GM23338 (cell line): ENCODE data around the gene CYB561D2. TPM values are rescaled to one million over a fixed set of nuclear protein-coding genes. Genes with fewer than 3 reads are reported as not detected.

Experiments used
- ATAC-seq: fragments of 200-7000 bp; cut with Tn5 transposase; 3 replicates; pipeline ENCODE4 v1.9.1; 2020
- DNase-seq: peaks from one replicate; pipeline ENCODE4 v3.0.0-alpha.2; 2015; ENCODE audit warnings: low spot score
- H2AFZ ChIP-seq: fragments of 200-600 bp; sonication (generic); 2 replicates; pipeline ENCODE4 v1.8.0; 2016; ENCODE audit warnings: antibody characterized with exemption, mild to moderate bottlenecking, moderate library complexity
- H3F3A ChIP-seq: fragments of 200-600 bp; sonication (generic); replicated peaks from 2 replicates; pipeline ENCODE4 v1.8.0; 2017; ENCODE audit warnings: antibody characterized with exemption, mixed run types, low read depth
- H3K27ac ChIP-seq: fragments of 200-600 bp; sonication (generic); 2 replicates; pipeline ENCODE4 v1.6.1; 2016; ENCODE audit warnings: low read depth
- H3K27me3 ChIP-seq: fragments of 200-600 bp; sonication (generic); 2 replicates; pipeline ENCODE4 v1.8.0; 2016; ENCODE audit warnings: mild to moderate bottlenecking, mixed run types, moderate library complexity; ENCODE audit not compliant: insufficient read depth
- H3K36me3 ChIP-seq: fragments of 200-600 bp; sonication (generic); 2 replicates; pipeline ENCODE4 v1.8.0; 2016; ENCODE audit warnings: mild to moderate bottlenecking; ENCODE audit not compliant: insufficient read depth
- H3K4me1 ChIP-seq: fragments of 200-600 bp; sonication (generic); 2 replicates; pipeline ENCODE4 v1.8.0; 2016; ENCODE audit warnings: mild to moderate bottlenecking, moderate library complexity; ENCODE audit not compliant: insufficient read depth
- H3K4me2 ChIP-seq: fragments of 200-600 bp; sonication (generic); 2 replicates; pipeline ENCODE4 v1.7.1; 2017; ENCODE audit warnings: mixed run types
- H3K4me3 ChIP-seq: fragments of 200-600 bp; sonication (generic); 2 replicates; pipeline ENCODE4 v1.6.1; 2016; ENCODE audit warnings: mixed run types
- H3K79me2 ChIP-seq: fragments of 200-600 bp; sonication (generic); replicated peaks from 2 replicates; pipeline ENCODE4 v1.8.0; 2017; ENCODE audit warnings: mild to moderate bottlenecking; ENCODE audit not compliant: insufficient read depth
- H3K9me2 ChIP-seq: fragments of 200-600 bp; sonication (generic); 2 replicates; pipeline ENCODE4 v1.8.0; 2017; ENCODE audit not compliant: insufficient read depth
- H4K20me1 ChIP-seq: fragments of 200-600 bp; sonication (generic); replicated peaks from 2 replicates; pipeline ENCODE4 v1.8.0; 2017; ENCODE audit warnings: mild to moderate bottlenecking; ENCODE audit not compliant: insufficient read depth
- H3K27ac Mint-ChIP-seq: 2 replicates; pipeline ENCODE4 v1.8.0; 2020; ENCODE audit warnings: inconsistent platforms, mild to moderate bottlenecking, moderate library complexity, mixed read lengths
- H3K27me3 Mint-ChIP-seq: 3 replicates; pipeline ENCODE4 v1.8.0; 2022; ENCODE audit warnings: low read depth, mild to moderate bottlenecking, moderate library complexity, mixed read lengths, inconsistent platforms; ENCODE audit not compliant: insufficient read depth, poor library complexity
- H3K36me3 Mint-ChIP-seq: 3 replicates; pipeline ENCODE4 v1.8.0; 2021; ENCODE audit warnings: low read depth, mild to moderate bottlenecking, inconsistent platforms, moderate library complexity, mixed read lengths
- H3K4me1 Mint-ChIP-seq: 3 replicates; pipeline ENCODE4 v1.8.0; 2020; ENCODE audit warnings: mild to moderate bottlenecking, inconsistent platforms, mixed read lengths
- H3K4me3 Mint-ChIP-seq: 3 replicates; pipeline ENCODE4 v1.8.0; 2021; ENCODE audit warnings: moderate library complexity, mild to moderate bottlenecking, inconsistent platforms, mixed read lengths
- H3K9me3 Mint-ChIP-seq: 3 replicates; pipeline ENCODE4 v1.8.0; 2020; ENCODE audit warnings: moderate library complexity, mild to moderate bottlenecking, inconsistent platforms, mixed read lengths
- CREB1 ChIP-seq: fragments of 250-450 bp; sonication (Bioruptor Pico); IDR thresholded peaks from 2 replicates; pipeline ENCODE4 v1.5.0; 2020; ENCODE audit warnings: low read depth, mild to moderate bottlenecking, moderate library complexity
- CTCF ChIP-seq, 2 experiments: fragments of 200-600 bp in 1 of 2; sonication (generic) in 1 of 2; conservative IDR thresholded peaks; 2 replicates each; pipeline versions ENCODE4 v1.5.1 to v1.6.1; 2016 to 2017; ENCODE audit warnings: antibody characterized with exemption in 2 of 2, low read depth in 2 of 2, mild to moderate bottlenecking in 2 of 2, moderate library complexity in 1 of 2
- ETS1 ChIP-seq: IDR thresholded peaks from 2 replicates; pipeline ENCODE4 v1.6.1; 2016; ENCODE audit warnings: antibody characterized with exemption
- EZH2phosphoT487 ChIP-seq: fragments of 200-600 bp; sonication (generic); IDR thresholded peaks from one replicate; pipeline ENCODE4 v1.8.1; 2018; ENCODE audit warnings: antibody characterized with exemption; ENCODE audit not compliant: unreplicated experiment
- JUNB ChIP-seq: IDR thresholded peaks from one replicate; pipeline ENCODE4 v1.6.1; 2016; ENCODE audit warnings: antibody characterized with exemption; ENCODE audit not compliant: unreplicated experiment
- NANOG ChIP-seq: IDR thresholded peaks from 2 replicates; pipeline ENCODE4 v1.6.1; 2016; ENCODE audit warnings: antibody characterized with exemption, borderline replicate concordance
- STAT1 ChIP-seq: IDR thresholded peaks from one replicate; pipeline ENCODE4 v1.6.1; 2016; ENCODE audit warnings: antibody characterized with exemption; ENCODE audit not compliant: unreplicated experiment
- ZNF462 ChIP-seq: fragments of 250-450 bp; sonication (Bioruptor Pico); IDR thresholded peaks from 2 replicates; pipeline ENCODE4 v1.5.0; 2020; ENCODE audit warnings: mild to moderate bottlenecking, moderate library complexity
- polyA plus RNA-seq: library from polyadenylated mRNA; unstranded; fragments of >200 nt; fragmentation: Nextera tagmentation; extraction: Ambion mirVana; gene quantifications from 2 replicates; pipeline ENCODE4 v1.2.1, GENCODE V29; 2016
- total RNA-seq: library from RNA; depleted of rRNA; stranded (reverse); fragments of >200 nt; shearing (Covaris generic); gene quantifications from 2 replicates; pipeline ENCODE4 v1.2.3, GENCODE V29; 2014

CYB561D2 gene
- total and polyA plus RNA-seq, 2 experiments from 2014 or later = 10.1 to 18.2 TPM

- H3K4me1 Mint-ChIP-seq = peaks cover 15% of the 10 kb centered on the region
- no peaks in the 10 kb centered on the region for H3K9me2 ChIP-seq
- H4K20me1 ChIP-seq = no peaks in the 10 kb centered on the region
- peaks cover 6% of the 10 kb centered on the region for H3K4me1 ChIP-seq
- H3K27me3 Mint-ChIP-seq = peaks cover 20% of the 10 kb centered on the region
- H2AFZ ChIP-seq = no peak overlapping the region
- H3K27me3 ChIP-seq = no peaks in the 10 kb centered on the region
- TF ChIP-seq STAT1 = no peak
- TF ChIP-seq ETS1 = no peak
- no peak for TF ChIP-seq CREB1
- TF ChIP-seq CTCF (conservative IDR thresholded peaks at IDR 0.05; ENCODE audit: low read depth in 2 of 2) = peak; percentile 32 to 65; a peak in 3 of 4 replicates
- H3K4me2 ChIP-seq = no peak overlapping the region
- ATAC-seq = peak; percentile 35
- no peak overlapping the region for H3K27ac ChIP-seq
- peak; percentile 42 for DNase-seq
- H3F3A ChIP-seq = no peaks in the 10 kb centered on the region
- H3K36me3 Mint-ChIP-seq = no peaks in the 10 kb centered on the region; the same call in 2 of the 3 replicates
- no peaks in the 10 kb centered on the region for H3K36me3 ChIP-seq
- H3K79me2 ChIP-seq = no peaks in the 10 kb centered on the region
- no peak overlapping the region; the same call in 2 of the 3 replicates for H3K4me3 Mint-ChIP-seq
- no peaks in the 10 kb centered on the region; the same call in 1 of the 3 replicates for H3K9me3 Mint-ChIP-seq
- no peak overlapping the region for H3K27ac Mint-ChIP-seq
- H3K4me3 ChIP-seq = no peak overlapping the region
Measured at GRCh38 chr3:50378024-50378423, 27.4 kb downstream of the CYB561D2 start.

GRCh38 chr3:50378757-50379156 is 28.1 kb downstream of the CYB561D2 start:
- Histone ChIP-seq H4K20me1 (no peaks in the 10 kb centered on the region), H3K4me2 (no peak overlapping the region), H3F3A (no peaks in the 10 kb centered on the region), H2AFZ (no peak overlapping the region), H3K79me2 (no peaks in the 10 kb centered on the region), H3K9me2 (no peaks in the 10 kb centered on the region), H3K27ac (no peak overlapping the region), H3K36me3 (no peaks in the 10 kb centered on the region), H3K27me3 (no peaks in the 10 kb centered on the region), H3K4me1 (peaks cover 3% of the 10 kb centered on the region; the same call in 1 of the 2 replicates), H3K4me3 (no peak overlapping the region)
- Mint-ChIP-seq H3K27me3 (peaks cover 18% of the 10 kb centered on the region), H3K4me1 (peaks cover 11% of the 10 kb centered on the region), H3K4me3 (no peak overlapping the region), H3K9me3 (no peaks in the 10 kb centered on the region; the same call in 2 of the 3 replicates), H3K36me3 (no peaks in the 10 kb centered on the region; the same call in 2 of the 3 replicates), H3K27ac (no peak overlapping the region)
- ATAC-seq (no peak), DNase-seq (no peak)
- TF ChIP-seq JUNB (no peak), CREB1 (no peak), EZH2phosphoT487 (no peak), CTCF (conservative IDR thresholded peaks at IDR 0.05; ENCODE audit: low read depth in 2 of 2) (peak in 1 of 2 experiments; percentile 18; a peak in 1 of 4 replicates), NANOG (no peak), ZNF462 (no peak)
